NCI-H510A (cell line): ENCODE results near the gene CELSR1.

ENCODE experiments used
- DNase-seq: peaks from one replicate; lab custom pipeline; 2025; lab: John Stamatoyannopoulos, UW

CELSR1 gene

GRCh38 chr22:46458525-46458924 is 78.9 kb downstream of the CELSR1 start:
- DNase-seq = no peak

- DNase-seq = no peak
Observed at GRCh38 chr22:46457502-46458488, 79.6 kb downstream of the CELSR1 start.

GRCh38 chr22:46456818-46457163 is 80.6 kb downstream of the CELSR1 start:
- no peak for DNase-seq

- DNase-seq = no peak
Observed at GRCh38 chr22:46455446-46455845, 82.0 kb downstream of the CELSR1 start.

- no peak for DNase-seq
Observed at GRCh38 chr22:46454504-46455269, 82.7 kb downstream of the CELSR1 start.

- no peak for DNase-seq
Observed at GRCh38 chr22:46453829-46454503, 83.5 kb downstream of the CELSR1 start.

GRCh38 chr22:46453006-46453828 is 84.2 kb downstream of the CELSR1 start:
- no peak for DNase-seq

- no peak for DNase-seq
Observed at GRCh38 chr22:46452195-46453005, 85.0 kb downstream of the CELSR1 start.

- DNase-seq = no peak
Observed at GRCh38 chr22:46451741-46452140, 85.7 kb downstream of the CELSR1 start.

- DNase-seq = no peak
Observed at GRCh38 chr22:46450931-46451561, 86.4 kb downstream of the CELSR1 start.

- DNase-seq = no peak
Observed at GRCh38 chr22:46449974-46450745, 87.3 kb downstream of the CELSR1 start.

GRCh38 chr22:46449116-46449691 is 88.2 kb downstream of the CELSR1 start:
- DNase-seq = no peak

GRCh38 chr22:46448333-46448732 is 89.1 kb downstream of the CELSR1 start:
- no peak for DNase-seq

GRCh38 chr22:46447906-46448305 is 89.5 kb downstream of the CELSR1 start:
- DNase-seq = no peak

GRCh38 chr22:46446799-46447198 is 90.6 kb downstream of the CELSR1 start:
- no peak for DNase-seq

GRCh38 chr22:46445771-46446420 is 91.5 kb downstream of the CELSR1 start:
- DNase-seq = no peak

- no peak for DNase-seq
Observed at GRCh38 chr22:46444390-46444854, 93.0 kb downstream of the CELSR1 start.

GRCh38 chr22:46443850-46444389 is 93.5 kb downstream of the CELSR1 start:
- no peak for DNase-seq
